Stimulated activated CD4-positive, alpha-beta T cell treated with anti-CD3 and anti-CD28 coated beads, Interleukin-2, amount 100 ng/mL, for 4 hours (primary cell): ENCODE results near the gene CBR3.
"Not testable (repeated sequence)": the region's sequence is repeated elsewhere in the genome, so short reads cannot be mapped to it uniquely, and the experiment has no call there.

ENCODE experiments used
- DNase-seq: peaks from one replicate; pipeline ENCODE4 v3.0.0-alpha.2; 2020; ENCODE audit warnings: low read depth

CBR3 gene

DNA sequence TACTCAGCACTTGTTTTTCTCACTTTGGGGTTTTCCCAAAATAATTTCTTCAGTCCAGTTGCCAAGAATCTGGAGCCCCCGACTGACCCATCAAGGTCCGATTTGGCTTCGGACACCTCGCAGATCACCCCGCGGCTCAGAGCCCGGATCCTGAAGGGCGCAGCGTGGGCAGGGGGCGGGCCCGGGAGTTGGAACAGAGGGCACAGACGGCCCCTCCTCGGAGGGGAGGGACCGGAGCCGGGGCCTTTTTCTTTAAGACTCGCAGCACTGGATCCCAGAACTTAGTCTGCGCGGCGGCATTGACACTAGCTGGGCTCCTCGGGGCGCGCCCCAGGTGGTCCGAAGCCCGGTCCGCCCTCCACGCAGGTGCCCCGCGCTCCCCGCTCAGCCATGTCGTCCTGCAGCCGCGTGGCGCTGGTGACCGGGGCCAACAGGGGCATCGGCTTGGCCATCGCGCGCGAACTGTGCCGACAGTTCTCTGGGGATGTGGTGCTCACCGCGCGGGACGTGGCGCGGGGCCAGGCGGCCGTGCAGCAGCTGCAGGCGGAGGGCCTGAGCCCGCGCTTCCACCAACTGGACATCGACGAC is at the start of gene CBR3:
Gene CBR3, plus strand, starts transcription at position 277 of the 588 bp plus-strand sequence. Its CDS starts 114 bp downstream, at position 391.
- peak; percentile 28 for DNase-seq

DNA sequence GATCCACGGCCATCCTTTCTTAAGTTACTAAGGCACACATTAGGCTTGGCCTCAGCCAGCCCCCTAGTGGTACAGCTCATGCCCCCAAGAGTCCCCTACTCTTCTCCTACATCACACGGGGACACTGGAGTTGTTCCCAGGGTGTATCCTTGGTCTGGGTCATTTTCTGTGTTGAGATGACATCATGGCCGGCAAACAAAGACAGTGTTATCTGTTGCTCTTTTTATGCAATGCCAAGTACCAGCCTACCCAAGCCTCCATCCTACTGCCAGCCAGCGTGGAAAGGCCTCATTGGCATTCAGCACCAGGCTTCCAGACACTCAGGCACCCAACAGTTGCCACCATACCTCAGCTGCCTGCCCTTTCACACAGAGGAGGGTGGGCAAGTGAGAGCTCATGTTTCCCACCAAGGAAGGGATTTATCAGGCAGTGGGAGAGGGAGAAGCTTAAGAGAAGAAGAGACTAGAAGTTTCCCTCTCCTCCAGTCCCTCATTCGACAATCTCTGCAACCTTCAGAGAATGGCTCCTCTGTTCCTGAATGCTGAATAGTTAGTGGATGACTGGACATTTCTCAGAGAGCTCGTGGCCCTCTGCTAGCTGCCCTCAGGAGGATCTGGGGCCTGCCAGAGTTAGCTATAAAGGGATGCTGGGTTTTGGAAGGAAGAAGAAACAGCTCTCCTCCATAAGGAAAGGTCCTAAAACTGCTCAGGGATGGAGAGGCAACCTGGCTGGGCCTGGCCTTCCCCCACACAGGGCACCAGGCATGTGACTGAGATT is 47.3 kb upstream of the CBR3 start:
- DNase-seq = no peak

DNA sequence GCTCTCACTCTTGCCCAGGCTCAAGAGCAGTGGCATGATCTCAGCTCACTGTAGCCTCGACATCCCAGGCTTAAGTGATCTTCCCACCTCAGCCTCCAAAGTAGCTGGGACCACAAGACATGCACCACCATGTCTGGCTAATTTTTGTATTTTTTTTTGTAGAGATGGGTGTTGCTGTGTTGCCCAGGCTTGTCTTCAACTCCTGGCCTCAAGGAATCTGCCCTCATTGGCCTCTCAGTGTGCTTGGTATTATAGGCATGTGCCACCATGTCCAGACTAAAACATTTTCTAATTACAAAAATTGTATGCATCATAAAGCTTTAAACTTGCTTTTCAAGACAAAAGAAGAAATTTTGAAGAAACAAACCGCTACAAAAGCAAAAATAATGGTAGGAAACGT is 44.9 kb upstream of the CBR3 start:
- DNase-seq = no peak

DNA sequence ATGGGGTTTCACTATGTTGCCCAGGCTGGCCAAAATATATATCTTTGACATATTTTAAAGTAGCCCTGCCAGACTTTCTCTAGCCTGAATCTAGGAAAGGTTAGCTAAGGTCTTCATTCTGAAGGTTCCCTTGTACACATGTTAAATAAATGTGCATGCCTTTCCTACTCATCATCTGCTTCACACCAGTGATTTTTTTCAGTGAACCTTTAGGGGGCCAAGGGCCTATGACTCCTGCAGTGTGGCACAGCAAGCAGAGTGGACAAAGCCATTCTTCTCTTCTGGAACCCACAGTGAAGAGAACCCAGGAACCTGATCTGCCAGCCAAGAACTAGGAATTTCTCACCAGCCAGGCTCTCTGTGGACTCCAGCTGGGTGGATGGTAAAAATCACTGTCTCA is 42.2 kb upstream of the CBR3 start:
- no peak for DNase-seq

DNA sequence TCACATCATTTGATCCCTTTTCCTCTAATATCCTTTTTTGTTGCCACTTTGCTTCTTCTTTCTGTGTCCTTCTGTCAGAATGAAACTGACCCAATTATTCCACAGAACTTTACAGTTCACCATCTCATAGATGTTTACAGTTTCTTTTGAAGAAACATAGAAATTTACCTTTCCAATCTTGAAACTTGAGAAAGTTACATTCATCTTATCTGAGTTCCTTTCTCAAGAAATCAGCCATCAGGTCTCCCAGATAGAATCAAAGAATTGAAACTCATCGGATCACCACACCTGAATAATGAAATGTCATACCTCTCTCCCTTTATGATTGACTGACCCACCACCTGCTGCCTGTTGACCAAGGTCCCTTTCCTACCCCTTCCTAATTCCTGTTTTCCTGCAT is 41.4 kb upstream of the CBR3 start:
- DNase-seq = no peak

DNA sequence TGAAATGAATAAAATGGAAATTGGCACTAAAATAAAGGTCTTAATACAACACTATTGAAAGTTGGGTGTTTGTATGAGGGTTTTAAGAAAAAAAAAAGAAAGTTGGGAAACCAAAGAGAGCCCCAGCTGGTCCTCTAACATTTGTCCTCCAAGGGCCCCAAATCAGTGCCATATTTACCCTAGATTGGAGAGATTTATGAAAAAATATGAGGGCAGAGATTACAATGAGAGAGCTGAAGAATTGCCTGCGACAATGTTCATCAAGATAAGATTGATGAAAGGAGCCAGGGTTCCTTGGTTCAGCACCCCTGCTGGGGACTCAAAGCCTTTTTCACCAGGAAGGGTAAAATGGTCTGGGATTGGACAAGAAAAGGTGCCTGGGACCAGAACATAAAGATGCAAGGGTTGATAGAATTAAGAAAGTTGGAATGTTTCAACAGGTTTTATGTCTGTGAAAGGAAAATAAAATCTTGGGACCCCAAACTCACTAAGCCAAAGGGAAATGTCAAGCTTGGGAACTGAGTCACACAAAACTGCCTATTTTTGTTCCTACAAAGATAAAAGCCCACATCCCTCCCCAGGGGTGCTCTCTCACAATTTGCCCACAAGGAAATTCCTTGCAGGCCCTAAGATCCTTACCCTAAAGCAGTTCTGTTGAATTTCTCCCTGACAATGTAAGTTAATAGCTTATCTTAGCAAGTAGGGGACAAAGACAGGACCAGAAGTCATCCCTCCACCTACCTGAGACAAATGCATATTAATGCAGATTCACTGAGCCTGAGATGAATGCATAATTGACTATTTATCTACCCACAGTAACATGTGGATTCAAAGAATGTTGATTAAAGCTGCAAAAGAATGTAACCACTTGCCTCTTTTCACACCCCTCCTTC is 38.2 kb upstream of the CBR3 start:
- DNase-seq = no peak

DNA sequence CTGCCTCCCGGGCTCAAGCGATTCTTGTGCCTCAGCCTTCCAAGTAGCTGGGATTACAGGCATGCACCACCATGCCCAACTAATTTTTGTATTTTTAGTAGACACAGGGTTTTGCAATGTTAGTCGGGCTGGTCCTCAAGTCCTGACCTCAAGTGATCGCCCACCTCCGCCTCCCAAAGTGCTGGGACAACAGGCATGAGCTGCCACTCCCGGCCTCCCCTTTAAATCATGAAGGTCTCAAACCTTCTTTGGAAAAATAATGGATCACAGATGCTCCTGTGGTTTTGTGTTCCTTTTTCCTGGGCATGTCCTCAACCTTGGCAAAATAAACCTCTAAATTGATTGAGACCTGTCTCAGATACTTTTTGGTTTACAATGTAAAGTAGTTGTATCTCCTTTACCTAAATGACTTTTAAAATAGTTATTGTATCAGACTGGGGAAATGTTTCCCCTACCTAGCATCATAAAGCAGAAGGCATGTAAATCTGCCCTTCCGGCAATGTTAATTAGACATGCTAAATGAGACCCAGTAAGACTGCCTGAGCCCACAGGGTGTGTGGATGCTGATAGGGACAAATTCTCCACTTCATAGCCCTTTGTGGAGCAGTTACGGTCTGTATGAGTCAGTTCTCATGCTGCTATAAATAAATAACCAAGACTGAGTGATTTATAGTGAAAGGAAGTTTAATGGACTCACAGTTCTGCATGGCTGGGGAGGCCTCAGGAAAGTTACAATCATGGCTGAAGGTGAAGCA is 37.3 kb upstream of the CBR3 start:
- DNase-seq = no peak

DNA sequence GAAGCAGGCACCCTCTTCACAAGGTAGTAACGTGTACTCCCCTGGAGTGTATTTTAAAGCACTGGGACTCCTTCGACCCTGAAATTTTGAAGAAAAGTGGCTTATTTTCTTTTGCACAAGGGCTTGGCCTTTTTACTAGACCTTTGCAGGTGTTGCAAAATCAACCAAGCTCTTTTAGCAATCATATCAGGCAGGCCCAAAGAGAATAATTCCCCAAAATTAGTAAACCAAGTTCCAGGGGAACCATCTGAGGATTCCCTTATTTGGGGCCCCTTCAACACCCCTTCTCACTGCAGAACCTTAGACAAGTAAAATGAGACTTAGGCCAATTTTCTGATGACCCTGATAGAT is 36.7 kb upstream of the CBR3 start:
- no peak for DNase-seq

DNA sequence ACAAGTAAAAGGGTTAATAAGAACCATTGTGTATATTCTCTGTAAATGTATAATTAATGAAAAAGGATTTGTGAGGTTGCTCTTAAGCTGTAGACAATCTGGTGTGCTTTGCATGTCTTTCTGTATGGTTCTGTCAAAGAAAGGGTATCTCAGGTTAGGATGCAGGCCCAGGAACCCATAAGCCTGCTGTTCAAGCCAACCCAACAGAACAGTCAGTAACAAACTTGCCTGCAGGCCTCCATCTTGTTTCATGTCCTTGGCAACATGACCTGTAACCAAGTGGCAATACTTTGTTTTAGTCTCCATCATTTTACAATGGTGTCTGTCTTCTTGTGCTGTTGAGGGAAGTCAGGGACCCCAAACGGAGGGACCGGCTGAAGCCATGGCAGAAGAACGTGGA is 35.9 kb upstream of the CBR3 start:
- DNase-seq = no peak

DNA sequence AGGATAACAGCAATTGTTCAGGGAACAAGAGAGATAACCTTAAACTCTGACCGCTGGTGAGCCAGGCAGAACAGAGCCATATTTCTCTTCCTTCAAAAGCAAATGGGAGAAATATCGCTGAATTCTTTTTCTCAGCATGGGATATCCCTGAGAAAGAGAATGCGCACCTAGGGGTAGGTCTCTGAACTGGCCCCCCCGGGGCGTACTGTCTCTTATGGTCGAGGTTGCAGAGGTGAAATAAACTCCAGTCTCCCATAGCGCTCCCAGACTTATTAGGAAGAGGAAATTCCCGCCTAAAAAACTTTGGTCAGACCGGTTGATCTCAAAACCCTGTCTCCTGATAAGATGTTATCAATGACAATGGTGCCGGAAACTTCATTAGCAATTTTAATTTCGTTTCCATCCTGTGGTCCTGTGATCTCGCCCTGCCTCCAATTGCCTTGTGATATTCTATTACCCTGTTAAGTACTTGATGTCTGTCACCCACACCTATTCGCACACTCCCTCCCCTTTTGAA is 35.1 kb upstream of the CBR3 start:
- not testable (repeated sequence) for DNase-seq

DNA sequence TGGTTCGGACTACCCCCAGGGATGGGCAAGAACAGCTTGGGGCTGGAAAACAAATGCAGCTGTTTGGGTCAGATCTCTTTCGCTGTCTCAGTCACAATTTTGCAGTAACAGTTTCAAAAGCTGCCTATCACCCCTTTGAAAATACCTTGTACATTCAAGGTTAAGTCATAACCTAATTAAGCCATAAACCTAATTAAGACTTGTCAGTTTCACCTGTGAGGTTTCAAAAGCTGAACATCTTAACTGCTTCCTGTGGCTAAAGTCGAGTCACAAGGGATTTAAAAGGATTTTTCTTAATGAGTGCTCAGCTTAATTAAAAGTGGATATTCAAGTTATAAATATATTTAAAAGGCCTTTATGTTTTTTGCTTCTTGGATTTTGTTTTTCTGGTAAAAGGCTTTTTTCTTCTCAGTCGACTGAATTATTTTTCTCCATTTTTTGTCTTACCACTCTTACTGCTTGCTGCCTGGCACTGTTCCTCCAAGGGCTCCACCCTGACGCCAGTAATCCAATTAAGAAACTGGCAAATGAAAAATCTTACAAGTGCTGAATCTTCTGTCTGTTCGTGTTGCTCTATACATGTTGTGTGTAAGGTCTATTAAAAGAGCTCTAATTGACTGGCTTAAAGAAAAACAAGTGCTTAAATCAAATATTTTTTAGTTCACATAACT is 33.8 kb upstream of the CBR3 start:
- no peak for DNase-seq

DNA sequence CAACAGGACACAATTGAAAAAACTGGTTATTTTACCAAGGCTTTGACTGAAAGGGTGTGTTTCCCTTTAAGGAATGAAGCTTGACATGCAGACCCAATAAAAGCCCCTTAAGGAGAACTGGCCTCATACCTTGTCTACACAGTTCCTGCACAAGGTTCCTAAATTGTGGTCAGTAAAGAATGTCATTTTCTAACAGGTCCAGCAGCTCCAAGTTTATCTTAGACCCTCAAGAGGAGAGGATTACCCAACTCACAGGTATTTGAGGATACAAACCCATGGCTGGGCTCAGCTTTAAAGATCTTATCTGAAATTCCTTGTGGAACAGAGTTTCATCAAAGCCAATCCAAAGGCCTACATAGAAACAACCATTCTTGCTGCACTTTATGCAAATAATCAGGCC is 31.4 kb upstream of the CBR3 start:
- no peak for DNase-seq

DNA sequence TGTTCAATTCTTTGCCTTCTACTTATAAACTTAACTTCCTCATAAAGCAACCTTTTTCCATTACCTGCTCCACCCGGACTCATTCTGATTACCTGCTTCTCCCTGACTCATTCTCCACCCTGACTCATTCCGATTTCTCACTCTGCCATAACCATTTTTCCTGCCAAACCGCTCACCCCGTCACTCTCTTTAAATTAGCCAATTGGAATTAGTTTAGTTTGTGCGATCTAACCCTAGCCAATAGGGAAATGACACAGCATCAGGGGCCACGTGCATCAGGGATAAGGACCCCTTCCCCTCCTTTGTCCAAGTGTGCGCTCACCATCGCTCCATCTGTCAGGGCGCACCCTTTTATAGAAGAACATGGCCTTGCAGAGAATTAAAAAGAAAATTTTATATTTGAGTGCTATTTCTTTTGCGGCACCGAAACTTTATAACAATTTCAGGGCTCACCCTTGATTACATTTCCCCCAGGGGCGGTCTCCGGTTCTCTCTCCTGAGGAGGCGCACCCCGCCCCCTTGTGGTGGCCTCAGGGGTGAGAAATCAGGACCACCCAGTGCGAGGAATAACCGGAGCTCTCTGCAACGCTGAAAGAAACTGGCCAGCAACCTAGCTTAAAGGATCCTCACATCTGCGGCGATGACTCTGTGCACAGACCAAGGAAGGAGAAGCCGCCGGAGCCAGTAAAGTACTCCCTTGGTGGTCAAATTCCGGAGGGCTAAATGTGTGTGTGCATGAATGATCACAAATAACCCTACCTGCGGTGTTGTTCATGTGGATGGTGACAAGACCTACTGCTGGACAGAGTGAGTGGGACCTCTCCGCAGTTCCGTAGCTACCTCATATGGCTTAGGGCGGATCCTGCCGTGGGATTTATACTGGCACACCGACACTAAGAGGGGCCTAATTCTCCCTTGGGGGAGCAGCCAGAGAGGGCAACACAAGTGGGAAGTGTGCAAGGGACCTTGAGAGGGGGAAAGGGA is 30.3 kb upstream of the CBR3 start:
- peak; percentile 43 for DNase-seq

DNA sequence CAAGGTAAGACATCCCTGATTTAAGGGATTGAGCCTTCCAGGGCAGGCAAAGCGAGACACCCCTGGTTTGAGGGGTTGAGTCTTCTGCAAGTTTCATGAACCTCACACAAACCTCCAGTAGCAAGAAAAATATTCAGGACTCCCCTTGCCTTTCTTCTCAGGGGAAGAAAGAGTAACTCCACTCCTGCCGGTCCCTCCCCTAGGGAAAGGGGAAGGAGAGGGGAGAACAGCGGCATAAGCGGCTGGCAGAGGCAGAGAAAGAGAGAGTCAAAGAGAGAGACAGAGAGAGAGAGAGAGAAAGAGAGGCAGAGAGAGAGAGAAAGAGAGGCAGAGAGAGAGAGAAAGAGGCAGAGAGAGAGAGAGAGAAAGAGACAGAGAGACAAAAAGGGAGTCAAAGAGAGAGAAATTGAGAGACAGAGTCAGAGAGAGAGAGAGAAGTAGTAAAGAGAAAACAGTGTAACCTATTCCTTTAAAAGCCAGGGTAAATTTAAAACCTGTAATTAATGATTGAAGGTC is 29.5 kb upstream of the CBR3 start:
- DNase-seq = no peak

DNA sequence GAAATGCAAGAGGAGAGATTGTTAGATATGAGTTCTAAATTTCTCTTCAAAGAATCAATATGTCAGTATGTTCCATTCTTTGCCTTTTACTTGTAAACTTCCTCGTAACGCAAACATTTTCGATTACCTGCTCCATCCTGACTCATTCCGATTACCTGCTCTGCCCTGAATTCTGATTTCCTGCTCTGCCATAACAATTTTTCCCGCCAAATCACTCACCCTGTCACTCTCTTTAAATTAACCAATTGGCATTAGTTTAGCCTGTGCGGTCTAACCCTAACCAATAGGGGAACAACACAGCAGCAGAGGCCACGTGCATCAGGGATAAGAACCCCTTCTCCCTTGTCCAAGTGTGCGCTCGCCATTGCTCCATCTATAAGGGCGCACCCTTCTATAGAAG is 25.0 kb upstream of the CBR3 start:
- DNase-seq = no peak

DNA sequence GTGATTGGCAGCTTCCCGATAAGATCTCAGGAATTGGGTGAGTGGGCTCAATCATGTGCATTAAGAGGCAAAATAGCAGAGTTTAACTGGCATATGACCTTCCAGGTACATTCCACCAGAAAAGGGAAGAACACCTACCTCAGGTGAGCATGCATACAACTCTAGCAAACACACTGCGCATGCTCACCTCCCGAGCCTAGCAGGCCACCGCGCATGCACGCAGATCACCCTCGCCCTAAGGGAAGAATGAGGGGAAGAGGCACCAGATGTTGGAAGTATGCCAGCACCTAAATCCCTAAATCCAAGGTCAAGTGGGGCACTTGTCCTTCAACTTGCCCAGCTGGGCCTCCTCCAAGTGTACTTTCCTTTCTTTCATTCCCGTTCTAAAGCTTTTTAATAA is 23.6 kb upstream of the CBR3 start:
- no peak for DNase-seq

DNA sequence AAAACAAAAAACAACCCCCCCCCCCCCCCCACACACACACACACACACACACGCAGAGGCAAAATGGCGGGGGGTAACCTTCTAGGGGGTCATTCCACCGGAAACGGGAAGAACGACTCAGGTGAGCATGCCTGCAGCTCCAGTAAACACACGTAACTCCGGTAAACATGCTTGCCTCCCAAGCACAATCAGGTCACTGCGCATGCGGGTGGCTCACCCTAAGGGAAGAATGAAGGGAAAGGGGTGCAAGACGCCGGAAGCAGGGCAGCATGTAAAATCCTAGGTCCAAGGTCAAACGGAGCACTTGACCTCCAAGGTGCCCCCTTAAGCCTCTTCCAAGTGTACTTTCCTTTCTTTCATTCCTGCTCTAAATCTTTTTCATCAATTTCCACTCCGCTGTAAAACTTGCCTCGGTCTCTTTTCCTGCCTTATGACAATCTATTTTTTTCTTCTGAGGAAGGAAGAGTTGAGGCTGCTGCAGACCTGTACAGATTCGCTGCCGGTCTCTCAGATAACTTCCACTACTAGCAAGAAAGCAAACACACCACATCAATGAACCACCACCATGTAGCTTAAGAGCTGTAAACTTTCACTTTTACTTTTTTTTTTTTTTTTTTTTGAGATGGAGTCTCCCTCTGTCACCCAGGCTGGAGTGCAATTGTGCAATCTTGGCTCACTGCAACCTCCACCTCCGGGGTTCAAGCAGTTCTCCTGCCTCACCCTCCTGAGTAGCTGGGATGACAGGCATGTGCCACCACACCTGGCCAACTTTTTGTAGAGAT is 21.0 kb upstream of the CBR3 start:
- DNase-seq = peak; percentile 21

DNA sequence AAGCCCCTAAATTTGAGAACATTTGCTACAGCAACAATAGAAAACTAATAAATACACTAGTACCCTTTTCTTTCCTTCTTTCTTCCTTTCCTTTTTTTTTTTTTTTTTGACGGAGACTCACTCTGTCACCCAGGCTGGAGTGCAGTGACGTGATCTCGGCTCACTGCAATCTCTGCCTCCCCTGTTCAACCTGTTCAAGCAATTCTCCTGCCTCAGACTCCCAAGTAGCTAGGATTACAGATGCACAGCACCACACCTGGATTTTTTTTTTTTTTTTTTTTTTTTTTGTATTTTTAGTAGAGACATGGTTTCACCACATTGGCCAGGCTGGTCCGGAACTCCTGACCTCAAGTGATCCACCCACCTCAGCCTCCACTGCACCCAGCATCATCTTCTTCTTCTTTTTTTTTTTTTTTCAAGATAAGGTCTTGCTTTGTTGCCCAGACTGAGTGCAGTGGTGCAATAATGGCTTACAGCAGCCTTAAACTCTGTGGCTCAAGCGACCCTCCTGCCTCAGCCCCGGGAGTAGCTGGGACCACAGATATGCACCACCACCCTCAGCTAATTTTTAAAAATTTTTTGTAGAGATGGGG is 19.6 kb upstream of the CBR3 start:
- DNase-seq = no peak

DNA sequence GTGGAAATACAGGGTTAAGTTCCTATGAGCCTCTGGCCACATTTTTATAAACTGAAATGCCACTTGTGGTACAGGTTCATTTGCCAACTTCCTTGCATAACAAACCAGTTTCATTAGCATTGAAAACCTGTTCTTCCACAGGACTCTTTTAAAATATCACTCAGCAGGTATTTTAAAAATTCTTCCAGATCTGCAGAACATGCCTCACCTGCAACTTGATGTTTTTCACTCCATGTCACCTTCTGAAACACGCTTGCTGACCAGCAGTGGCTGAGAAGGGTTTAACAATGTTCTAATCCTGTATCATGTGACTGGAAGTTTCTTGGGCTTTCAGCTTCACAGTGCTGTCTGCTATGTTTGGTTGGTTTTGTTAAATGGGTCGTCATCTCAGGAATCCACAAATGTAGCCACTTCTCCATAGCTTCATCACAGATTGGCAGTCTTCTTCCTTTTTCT is 17.6 kb upstream of the CBR3 start:
- no peak for DNase-seq
